OCI-M2 (cell line): ENCODE data around the gene TMEM190.
A peak's percentile ranks its signal among the peaks of the same experiment; 100 is the strongest.

Experiments used
- DNase-seq: peaks from one replicate; lab custom pipeline; 2025; ENCODE audit not compliant: unreplicated experiment; lab: John Stamatoyannopoulos, UW

Gene TMEM190

GRCh38 chr19:55369653-55370304 lies 6.8 kb upstream of the TMEM190 start:
- DNase-seq = no peak

GRCh38 chr19:55370305-55370988 lies 6.2 kb upstream of the TMEM190 start, which contains the start of gene IL11:
TSS of gene IL11 (minus strand) at chr19:55370463. CDS start at chr19:55370310, 153 bp downstream.
- DNase-seq = no peak

GRCh38 chr19:55372316-55373081 lies 4.1 kb upstream of the TMEM190 start:
- no peak for DNase-seq

- DNase-seq = no peak
These were observed 3.2 kb upstream of the TMEM190 start for GRCh38 chr19:55373306-55373992.

GRCh38 chr19:55373993-55374757 lies 2.5 kb upstream of the TMEM190 start:
- DNase-seq = no peak

- no peak for DNase-seq
These were observed 918 bp downstream of the TMEM190 start for GRCh38 chr19:55377356-55378131.

GRCh38 chr19:55379174-55379573 lies 2.5 kb downstream of the TMEM190 start:
- DNase-seq = no peak

- DNase-seq = no peak
These were observed 5.4 kb downstream of the TMEM190 start for GRCh38 chr19:55382013-55382412.

- no peak for DNase-seq
These were observed 6.0 kb downstream of the TMEM190 start for GRCh38 chr19:55382522-55383054.

- no peak for DNase-seq
These were observed 6.9 kb downstream of the TMEM190 start for GRCh38 chr19:55383279-55384130.

GRCh38 chr19:55384131-55384919 lies 7.7 kb downstream of the TMEM190 start, which contains the start of gene TMEM238:
TSS of gene TMEM238 (minus strand) at chr19:55384292. CDS start at chr19:55384259, 33 bp downstream.
- no peak for DNase-seq

- peak; percentile 99 for DNase-seq
These were observed 8.5 kb downstream of the TMEM190 start for GRCh38 chr19:55384920-55385723.

- DNase-seq = peak; percentile 99
These were observed 9.3 kb downstream of the TMEM190 start, which contains the start of gene RPL28 for GRCh38 chr19:55385724-55386492. TSS of gene RPL28 (plus strand) at chr19:55385932. CDS start at chr19:55386358, 426 bp downstream.

- no peak for DNase-seq
These were observed 9.9 kb downstream of the TMEM190 start for GRCh38 chr19:55386493-55386971.

GRCh38 chr19:55387736-55388497 lies 11.3 kb downstream of the TMEM190 start:
- DNase-seq = no peak
